Suprapubic skin (tissue), 4 donors: ENCODE results near the gene FAM209A. TPM values are rescaled to one million over a fixed set of nuclear protein-coding genes. Genes with fewer than 3 reads are reported as not detected.
"Not testable (repeated sequence)": the region's sequence is repeated elsewhere in the genome, so short reads cannot be mapped to it uniquely, and the experiment has no call there.

ENCODE experiments used
- DNase-seq, 2 donors: peaks; one replicate each; pipeline ENCODE4 v3.0.0-alpha.2; 2019; ENCODE audit warnings: low spot score in 2 of 2
- H3K27ac ChIP-seq: fragments of 200-600 bp; sonication (generic); one replicate; pipeline ENCODE4 v1.5.1; 2019
- H3K27me3 ChIP-seq: fragments of 200-600 bp; sonication (generic); one replicate; pipeline ENCODE4 v1.5.1; 2019
- H3K36me3 ChIP-seq: fragments of 200-600 bp; sonication (generic); one replicate; pipeline ENCODE4 v1.5.1; 2019
- H3K4me1 ChIP-seq: fragments of 200-600 bp; sonication (generic); one replicate; pipeline ENCODE4 v1.5.1; 2019
- H3K4me3 ChIP-seq: fragments of 200-600 bp; sonication (generic); one replicate; pipeline ENCODE4 v1.5.1; 2019; ENCODE audit warnings: mild to moderate bottlenecking
- H3K9me3 ChIP-seq: fragments of 200-600 bp; sonication (generic); one replicate; pipeline ENCODE4 v1.5.1; 2019
- EP300 ChIP-seq: sonication (generic); formaldehyde crosslinking; IDR thresholded peaks from one replicate; pipeline ENCODE4 v1.6.1; 2017; ENCODE audit warnings: antibody characterized with exemption
- POLR2A ChIP-seq, 2 donors: fragments of 450-650 bp; IDR thresholded peaks; one replicate each; pipeline ENCODE4 v1.6.1; 2017; ENCODE audit warnings: antibody characterized with exemption in 2 of 2, mild to moderate bottlenecking in 2 of 2, moderate library complexity in 2 of 2
- POLR2AphosphoS5 ChIP-seq, 3 donors: sonication (generic); formaldehyde crosslinking; IDR thresholded peaks; one replicate each; pipeline ENCODE4 v1.6.1; 2017; ENCODE audit warnings: antibody characterized with exemption in 3 of 3
- WGBS: methylation state at CpG from one replicate; pipeline ENCODE4 v1.1.5; 2018; 5-methylcytosine and 5-hydroxymethylcytosine counted together
- total RNA-seq, 4 donors: library from RNA; depleted of rRNA; stranded (reverse); fragments of >200 nt; gene quantifications; one replicate each; pipeline ENCODE4 v1.1.0, GENCODE V29; 2016
- TF ChIP-seq, protein P1 (sequence below), 2 donors: fragments of 200-600 bp in 1 of 2; fragments of 450-650 bp in 1 of 2; sonication (generic) in 1 of 2; IDR thresholded peaks; one replicate each; pipeline ENCODE4 v1.5.1; 2016 to 2019; ENCODE audit warnings: antibody characterized with exemption in 2 of 2, mild to moderate bottlenecking in 1 of 2, moderate library complexity in 1 of 2

The FAM209A gene
- total RNA-seq, 4 donors from 2014 or later = 1.8 to 2.1 TPM; not detected in 2

DNA sequence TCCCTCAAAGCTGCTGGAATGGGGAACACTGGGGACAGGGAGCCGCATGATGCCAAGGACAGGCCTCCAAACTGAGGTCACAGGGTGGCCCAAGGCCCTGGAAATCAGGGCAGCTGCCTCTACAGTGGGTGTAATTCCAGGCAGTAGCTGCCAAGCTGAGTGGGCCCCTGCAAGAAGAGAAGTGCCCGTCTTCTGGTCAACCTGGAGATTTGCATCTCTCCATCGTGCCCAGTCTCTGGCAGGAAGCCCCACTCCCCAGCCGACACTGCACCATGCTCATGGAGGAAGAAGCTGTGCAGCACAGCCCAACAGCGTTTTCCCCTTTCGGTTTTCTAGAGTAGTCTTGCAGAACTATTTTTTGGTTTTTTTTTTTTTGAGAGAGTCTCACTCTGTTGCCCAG, 2.2 kb upstream of the FAM209A start:
- Histone ChIP-seq H3K27me3 (no peaks in the 10 kb centered on the region), H3K27ac (no peak overlapping the region), H3K4me3 (no peak overlapping the region), H3K4me1 (no peaks in the 10 kb centered on the region), H3K36me3 (peaks cover 40% of the 10 kb centered on the region), H3K9me3 (peaks cover 16% of the 10 kb centered on the region)
- DNase-seq = peak in 1 of 2 donors; percentile 65
- 87% methylated on average over 6 of the region's 6 CpGs for WGBS
- no peak for TF ChIP-seq POLR2AphosphoS5 (IDR thresholded peaks at IDR 0.05)
- TF ChIP-seq, protein P1, sequence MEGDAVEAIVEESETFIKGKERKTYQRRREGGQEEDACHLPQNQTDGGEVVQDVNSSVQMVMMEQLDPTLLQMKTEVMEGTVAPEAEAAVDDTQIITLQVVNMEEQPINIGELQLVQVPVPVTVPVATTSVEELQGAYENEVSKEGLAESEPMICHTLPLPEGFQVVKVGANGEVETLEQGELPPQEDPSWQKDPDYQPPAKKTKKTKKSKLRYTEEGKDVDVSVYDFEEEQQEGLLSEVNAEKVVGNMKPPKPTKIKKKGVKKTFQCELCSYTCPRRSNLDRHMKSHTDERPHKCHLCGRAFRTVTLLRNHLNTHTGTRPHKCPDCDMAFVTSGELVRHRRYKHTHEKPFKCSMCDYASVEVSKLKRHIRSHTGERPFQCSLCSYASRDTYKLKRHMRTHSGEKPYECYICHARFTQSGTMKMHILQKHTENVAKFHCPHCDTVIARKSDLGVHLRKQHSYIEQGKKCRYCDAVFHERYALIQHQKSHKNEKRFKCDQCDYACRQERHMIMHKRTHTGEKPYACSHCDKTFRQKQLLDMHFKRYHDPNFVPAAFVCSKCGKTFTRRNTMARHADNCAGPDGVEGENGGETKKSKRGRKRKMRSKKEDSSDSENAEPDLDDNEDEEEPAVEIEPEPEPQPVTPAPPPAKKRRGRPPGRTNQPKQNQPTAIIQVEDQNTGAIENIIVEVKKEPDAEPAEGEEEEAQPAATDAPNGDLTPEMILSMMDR (IDR thresholded peaks at IDR 0.05) = no peak
- no peak for TF ChIP-seq POLR2A (IDR thresholded peaks at IDR 0.05)
- no peak for TF ChIP-seq EP300

DNA sequence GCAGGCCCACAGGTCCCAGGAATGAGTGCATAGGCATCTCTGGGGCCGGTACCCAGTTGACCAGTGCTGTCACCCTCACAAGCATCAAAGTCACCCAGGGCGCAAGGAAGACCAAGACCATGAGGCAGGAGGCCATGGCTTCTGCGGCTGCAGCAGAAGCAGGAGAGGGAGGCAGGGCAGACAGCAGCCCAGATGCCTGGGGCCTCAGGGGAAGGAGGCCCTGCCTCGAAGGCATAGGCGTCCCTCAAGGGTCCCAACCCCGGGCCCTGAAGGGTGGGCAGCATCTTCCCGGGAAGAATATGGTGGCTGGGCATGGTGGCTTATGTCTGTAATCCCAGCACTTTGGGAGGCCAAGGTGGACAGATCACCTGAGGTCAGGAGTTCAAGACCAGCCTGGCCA, 3.0 kb downstream of the FAM209A start:
- H3K4me1 ChIP-seq = no peaks in the 10 kb centered on the region
- WGBS = 90% methylated on average over 7 of the region's 7 CpGs
- TF ChIP-seq EP300 (no peak), POLR2A (IDR thresholded peaks at IDR 0.05) (no peak), POLR2AphosphoS5 (IDR thresholded peaks at IDR 0.05) (no peak)
- TF ChIP-seq, protein P1 (IDR thresholded peaks at IDR 0.05) = no peak
- no peak overlapping the region for H3K4me3 ChIP-seq
- no peaks in the 10 kb centered on the region for H3K27me3 ChIP-seq
- DNase-seq = no peak
- no peaks in the 10 kb centered on the region for H3K9me3 ChIP-seq
- no peaks in the 10 kb centered on the region for H3K36me3 ChIP-seq
- H3K27ac ChIP-seq = no peak overlapping the region

DNA sequence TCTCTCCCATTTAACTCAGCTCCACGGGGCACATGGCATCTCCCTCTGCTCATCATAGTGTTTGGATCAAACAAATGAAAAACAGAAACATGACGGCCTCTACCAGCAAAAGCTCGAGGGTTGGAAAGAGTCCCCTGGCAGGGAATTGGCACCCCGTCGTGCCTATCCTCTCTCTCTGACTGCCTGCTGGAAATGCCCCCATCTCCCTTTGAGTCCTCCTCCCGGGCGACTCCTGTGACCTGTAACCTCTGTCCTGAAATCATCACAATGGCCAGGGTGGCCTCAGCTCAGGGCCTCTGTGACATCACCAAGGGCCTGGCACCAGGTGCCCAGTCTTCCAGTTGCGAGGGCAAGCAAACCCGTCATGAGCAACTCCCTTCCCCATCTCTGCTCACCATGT, 8.4 kb downstream of the FAM209A start, which contains the start of gene FAM209B:
Gene FAM209B, plus strand, starts transcription at position 301 of the 400 bp plus-strand sequence. Its CDS starts 96 bp downstream, at position 397.
- not testable (repeated sequence) for H3K4me1 ChIP-seq, H3K27me3 ChIP-seq, DNase-seq, H3K9me3 ChIP-seq, H3K36me3 ChIP-seq, H3K27ac ChIP-seq, H3K4me3 ChIP-seq
- WGBS = 89% methylated on average over 9 of the region's 9 CpGs

DNA sequence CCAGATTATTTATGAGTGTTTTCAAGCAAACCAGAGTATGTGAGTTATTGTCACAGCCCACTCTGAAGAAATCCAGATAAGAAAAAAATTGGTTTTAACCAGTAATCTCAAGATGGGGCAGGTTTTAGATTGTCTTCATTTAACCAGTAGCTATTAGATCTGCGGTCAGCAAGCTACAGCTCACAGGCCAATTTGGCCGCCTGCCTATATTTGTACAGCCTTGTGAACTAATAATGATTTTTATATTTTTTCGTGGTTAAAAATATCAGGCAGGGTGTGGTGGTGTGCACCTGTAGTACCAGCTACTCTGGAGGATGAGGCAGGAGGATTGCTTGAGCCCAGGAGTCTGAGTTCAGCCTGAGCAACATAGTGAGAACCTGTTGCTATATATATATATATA, 13.5 kb downstream of the FAM209A start:
- 77% methylated on average over 3 of the region's 3 CpGs for WGBS
- Histone ChIP-seq H3K36me3 (no peaks in the 10 kb centered on the region), H3K9me3 (no peaks in the 10 kb centered on the region), H3K4me1 (no peaks in the 10 kb centered on the region), H3K27ac (no peak overlapping the region), H3K4me3 (no peak overlapping the region), H3K27me3 (no peaks in the 10 kb centered on the region)
- TF ChIP-seq, protein P1 (IDR thresholded peaks at IDR 0.05) = no peak
- TF ChIP-seq POLR2A (IDR thresholded peaks at IDR 0.05) (no peak), EP300 (no peak), POLR2AphosphoS5 (IDR thresholded peaks at IDR 0.05) (no peak)
- DNase-seq = no peak

DNA sequence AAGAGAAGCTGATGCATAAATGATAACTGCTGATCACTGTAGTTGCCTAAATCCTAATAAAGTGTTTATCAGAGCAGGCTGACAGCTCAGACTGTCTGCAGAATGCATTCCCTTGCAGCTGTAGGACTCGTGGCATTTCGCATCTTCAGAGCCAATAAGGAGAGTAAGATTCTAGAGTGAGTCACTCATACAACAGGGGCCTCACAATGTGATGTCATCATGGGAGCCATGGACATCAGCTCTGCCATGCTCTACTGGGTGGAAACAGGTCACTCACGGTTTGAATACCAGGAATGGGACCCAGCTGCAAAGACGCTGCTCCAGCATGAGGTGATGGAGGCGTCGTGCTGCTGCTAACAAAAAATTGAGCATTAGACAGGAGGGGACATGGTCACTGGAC, 15.9 kb downstream of the FAM209A start:
- DNase-seq = no peak
- no peaks in the 10 kb centered on the region for H3K9me3 ChIP-seq
- no peak for TF ChIP-seq POLR2AphosphoS5 (IDR thresholded peaks at IDR 0.05)
- TF ChIP-seq, protein P1 (IDR thresholded peaks at IDR 0.05) = no peak
- H3K36me3 ChIP-seq = no peaks in the 10 kb centered on the region
- WGBS = 88% methylated on average over 6 of the region's 6 CpGs
- H3K4me3 ChIP-seq = no peak overlapping the region
- H3K27ac ChIP-seq = no peak overlapping the region
- no peaks in the 10 kb centered on the region for H3K27me3 ChIP-seq
- no peaks in the 10 kb centered on the region for H3K4me1 ChIP-seq

DNA sequence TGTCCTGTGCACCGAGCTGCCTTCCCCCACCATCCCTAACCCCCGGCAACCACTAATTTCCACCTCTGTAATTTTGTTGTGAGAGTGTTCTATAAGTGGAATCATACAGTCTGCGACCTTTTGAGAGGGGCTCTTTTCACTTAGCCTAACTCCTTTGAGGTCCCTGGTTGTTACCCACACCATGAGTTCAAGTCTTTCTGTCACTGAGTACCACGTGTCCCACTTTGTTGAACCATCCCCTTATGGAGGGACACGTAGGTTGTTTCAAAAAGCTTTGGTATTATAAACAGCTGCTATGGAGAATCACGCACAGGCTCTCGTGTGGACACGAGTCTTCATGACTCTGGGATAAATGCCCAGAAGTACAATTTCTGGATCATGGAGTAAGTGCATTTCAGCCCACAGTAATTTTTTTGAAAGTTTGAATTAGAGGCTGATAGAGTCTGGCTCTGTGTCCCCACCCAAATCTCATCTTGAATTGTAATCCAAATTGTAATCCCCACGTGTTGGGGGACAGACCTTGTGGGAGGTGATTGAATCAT, 18.0 kb downstream of the FAM209A start:
- DNase-seq = no peak
- H3K9me3 ChIP-seq = no peaks in the 10 kb centered on the region
- H3K36me3 ChIP-seq = no peaks in the 10 kb centered on the region
- H3K27ac ChIP-seq = no peak overlapping the region
- no peaks in the 10 kb centered on the region for H3K27me3 ChIP-seq
- no peak overlapping the region for H3K4me3 ChIP-seq
- 56% methylated on average over 9 of the region's 9 CpGs for WGBS
- H3K4me1 ChIP-seq = no peaks in the 10 kb centered on the region
- no peak for TF ChIP-seq POLR2A (IDR thresholded peaks at IDR 0.05)
- TF ChIP-seq POLR2AphosphoS5 (IDR thresholded peaks at IDR 0.05) = no peak
- TF ChIP-seq EP300 = no peak
- TF ChIP-seq, protein P1 (IDR thresholded peaks at IDR 0.05) = no peak
